LHCN-M2 (cell line): Measurements from ENCODE around the gene NME9. TPM values are rescaled to one million over a fixed set of nuclear protein-coding genes. Genes with fewer than 3 reads are reported as not detected.
"Not testable (repeated sequence)": the region's sequence is repeated elsewhere in the genome, so short reads cannot be mapped to it uniquely, and the experiment has no call there.

Source experiments
- DNase-seq: peaks from one replicate; pipeline ENCODE4 v3.0.0-alpha.2; 2012; ENCODE audit warnings: low read depth
- polyA plus RNA-seq: library from polyadenylated mRNA; unstranded; fragments of >200 nt; gene quantifications from one replicate; pipeline ENCODE4 v1.2.1, GENCODE V29; 2012; ENCODE audit warnings: missing spikeins
- total RNA-seq: library from RNA; depleted of rRNA; stranded (reverse); fragments of >200 nt; gene quantifications from 2 replicates; pipeline ENCODE4 v1.2.3, GENCODE V29; 2014; rRNA removed

Gene NME9, protein sequence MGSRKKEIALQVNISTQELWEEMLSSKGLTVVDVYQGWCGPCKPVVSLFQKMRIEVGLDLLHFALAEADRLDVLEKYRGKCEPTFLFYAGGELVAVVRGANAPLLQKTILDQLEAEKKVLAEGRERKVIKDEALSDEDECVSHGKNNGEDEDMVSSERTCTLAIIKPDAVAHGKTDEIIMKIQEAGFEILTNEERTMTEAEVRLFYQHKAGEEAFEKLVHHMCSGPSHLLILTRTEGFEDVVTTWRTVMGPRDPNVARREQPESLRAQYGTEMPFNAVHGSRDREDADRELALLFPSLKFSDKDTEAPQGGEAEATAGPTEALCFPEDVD
- total RNA-seq = not detected in 2 replicates
- 0.21 TPM for polyA plus RNA-seq

DNA sequence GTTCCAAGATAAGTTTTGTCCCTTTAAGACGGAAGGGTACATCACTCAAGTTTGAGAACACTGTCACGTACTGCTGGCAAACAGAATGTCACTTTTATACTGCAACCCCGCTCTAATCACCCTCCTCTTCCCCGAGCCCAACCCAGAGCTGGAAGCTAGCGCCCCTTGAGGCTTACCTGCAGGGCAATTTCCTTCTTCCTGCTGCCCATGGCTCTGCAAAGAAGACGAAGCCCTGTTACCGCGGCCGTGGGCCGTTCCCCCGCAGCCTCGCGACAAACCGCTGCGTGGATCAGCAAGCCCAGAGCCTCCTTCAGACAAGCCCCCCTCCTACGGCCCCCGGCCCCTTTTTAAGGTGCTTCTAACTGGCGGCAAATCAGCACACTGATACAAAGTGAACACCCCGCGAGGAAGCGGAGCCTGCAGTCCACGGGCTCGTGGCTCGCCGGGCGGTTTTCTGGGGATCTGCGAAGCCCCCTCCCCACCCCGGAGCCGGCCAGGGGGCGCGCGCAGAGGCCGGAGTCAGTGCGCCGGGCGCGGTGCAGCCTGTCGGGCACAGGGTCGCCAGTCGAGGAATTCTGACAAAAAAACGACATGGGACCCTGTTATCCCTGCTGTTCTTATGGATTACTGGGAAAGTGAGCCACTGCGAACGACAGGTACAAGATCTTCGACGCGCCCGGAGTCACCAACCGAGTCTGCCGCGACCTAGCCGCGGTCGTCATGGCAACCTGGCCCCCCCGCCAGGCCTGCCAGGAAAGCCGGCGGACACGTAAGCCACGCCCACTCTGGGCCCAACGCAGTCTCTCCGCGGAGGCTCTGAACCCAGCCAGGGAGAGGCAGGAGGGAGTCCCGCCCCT, at the start of gene NME9:
TSS of gene NME9 (minus strand) at position 725 of the 857 bp plus-strand sequence. CDS start at position 209, 516 bp downstream.
- DNase-seq = peak; percentile 57

DNA sequence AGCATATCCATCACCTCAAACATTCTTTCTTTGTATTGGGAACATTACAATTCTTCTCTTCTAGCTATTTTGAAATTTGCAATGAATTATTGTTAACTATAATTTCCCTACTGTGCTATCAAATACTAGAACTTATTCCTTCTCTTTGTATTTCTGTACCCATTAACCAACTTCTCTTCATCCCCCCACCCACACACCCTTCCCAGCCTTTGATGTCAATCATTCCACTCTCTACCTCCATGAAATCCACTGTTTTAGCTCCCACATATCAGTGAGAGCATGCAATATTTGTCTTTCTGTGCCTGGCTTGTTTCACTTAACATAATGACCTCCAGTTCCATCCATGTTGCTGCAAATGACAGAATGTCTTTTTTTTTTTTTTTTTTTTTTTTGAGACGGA, 49.3 kb upstream of the NME9 start:
- DNase-seq = no peak

- DNase-seq = no peak
Measured at GRCh38 chr3:138378331-138378730, 48.7 kb upstream of the NME9 start.

DNA sequence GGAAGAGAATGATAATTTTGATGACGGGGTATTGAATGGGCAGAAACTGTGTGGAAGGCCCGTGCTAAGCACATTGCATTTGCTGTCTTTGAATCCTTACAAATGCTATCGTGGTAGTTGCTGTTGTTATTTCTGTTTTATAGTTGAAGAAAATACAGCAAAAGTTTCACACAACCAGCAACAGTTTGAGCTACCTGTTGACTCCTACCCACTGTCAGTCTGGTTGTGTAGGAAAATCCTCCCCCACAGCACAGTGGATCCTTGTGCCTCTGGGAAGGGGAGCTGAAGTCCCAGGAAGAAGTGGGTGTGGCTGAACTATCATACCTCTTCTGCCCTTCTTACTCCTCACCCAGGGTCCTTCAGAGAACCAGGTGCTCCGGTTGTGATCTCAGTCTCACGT, 48.2 kb upstream of the NME9 start:
- DNase-seq = no peak

DNA sequence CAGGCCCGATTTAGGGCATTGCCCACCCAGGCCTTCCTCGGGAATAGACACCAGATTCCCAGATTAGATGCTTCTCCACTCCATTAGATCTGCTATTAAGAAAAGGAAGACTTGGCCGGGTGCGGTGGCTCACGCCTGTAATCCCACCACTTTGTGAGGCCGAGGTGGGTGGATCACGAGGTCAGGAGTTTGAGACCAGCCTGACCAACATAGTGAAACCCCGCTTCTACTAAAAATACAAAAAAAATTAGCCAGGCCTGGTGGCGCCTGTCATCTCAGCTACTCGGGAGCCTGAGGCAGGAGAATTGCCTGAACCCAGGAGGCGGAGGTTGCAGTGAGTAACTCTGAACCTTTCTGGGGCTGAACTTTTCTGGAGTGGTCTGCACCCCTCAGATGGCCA, 47.6 kb upstream of the NME9 start:
- not testable (repeated sequence) for DNase-seq

DNA sequence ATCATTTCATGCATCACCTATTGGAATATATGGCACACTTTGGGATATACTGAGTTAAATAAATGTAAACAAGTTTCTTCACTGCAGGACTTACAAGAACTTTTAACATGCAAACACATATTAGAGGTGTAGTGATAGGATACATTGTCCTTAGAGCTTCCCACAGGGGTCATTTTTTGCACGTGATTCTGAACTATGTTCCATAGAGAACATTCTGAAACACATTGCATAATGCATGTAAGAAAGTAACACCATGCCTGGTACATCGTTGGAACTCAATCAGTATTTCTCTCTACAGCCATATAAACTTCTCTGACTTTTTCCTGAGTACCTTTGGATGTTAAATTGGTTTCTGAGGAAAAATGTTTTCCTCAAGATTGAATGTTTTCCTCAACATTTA, 47.0 kb upstream of the NME9 start:
- no peak for DNase-seq

DNA sequence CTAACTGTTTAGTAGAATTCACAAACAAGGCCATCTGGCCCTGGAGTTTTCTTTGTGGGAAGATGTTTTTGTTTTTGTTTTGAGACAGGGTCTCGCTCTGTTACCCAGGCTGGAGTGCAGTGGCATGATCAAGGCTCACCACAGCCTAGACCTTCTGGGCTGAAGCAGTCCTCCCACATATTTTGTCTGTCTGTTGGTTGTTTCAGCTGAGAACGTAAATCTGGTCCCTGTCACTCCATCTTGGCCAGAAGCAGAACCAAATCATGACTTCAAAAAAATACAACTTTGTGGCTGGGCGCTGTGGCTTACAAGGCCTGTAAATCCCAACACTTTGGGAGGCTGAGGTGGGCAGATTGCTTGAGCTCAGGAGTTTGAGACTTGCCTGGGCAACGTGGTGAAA, 45.8 kb upstream of the NME9 start:
- DNase-seq = no peak

DNA sequence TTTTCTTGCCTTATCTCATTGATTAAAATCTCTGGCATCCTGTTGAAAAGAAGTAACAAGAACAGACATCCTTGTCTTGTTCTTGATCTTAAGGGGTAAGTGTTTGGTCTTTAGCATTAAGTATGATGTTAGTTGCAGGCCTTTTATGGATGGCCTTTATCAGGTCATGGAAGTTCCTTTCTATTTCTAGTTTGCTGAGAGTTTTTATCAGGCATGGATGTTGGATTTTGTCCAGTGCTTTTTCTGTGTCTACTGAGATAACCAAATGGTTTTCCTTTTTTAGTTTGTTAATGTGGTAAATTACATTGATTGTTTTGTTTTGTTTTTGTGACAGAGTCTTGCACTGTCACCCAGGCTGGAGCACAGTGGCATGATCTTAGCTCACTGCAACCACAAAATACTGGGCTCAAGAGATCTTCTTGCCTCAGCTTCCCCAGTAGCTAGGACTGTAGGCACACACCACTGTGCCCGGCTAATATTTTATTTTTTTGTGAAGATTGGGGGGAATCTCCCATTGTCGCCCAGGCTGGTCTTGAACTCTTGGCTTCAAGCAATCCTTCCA, 45.0 kb upstream of the NME9 start:
- no peak for DNase-seq

- DNase-seq = no peak
Measured at GRCh38 chr3:138373736-138374094, 44.1 kb upstream of the NME9 start.

DNA sequence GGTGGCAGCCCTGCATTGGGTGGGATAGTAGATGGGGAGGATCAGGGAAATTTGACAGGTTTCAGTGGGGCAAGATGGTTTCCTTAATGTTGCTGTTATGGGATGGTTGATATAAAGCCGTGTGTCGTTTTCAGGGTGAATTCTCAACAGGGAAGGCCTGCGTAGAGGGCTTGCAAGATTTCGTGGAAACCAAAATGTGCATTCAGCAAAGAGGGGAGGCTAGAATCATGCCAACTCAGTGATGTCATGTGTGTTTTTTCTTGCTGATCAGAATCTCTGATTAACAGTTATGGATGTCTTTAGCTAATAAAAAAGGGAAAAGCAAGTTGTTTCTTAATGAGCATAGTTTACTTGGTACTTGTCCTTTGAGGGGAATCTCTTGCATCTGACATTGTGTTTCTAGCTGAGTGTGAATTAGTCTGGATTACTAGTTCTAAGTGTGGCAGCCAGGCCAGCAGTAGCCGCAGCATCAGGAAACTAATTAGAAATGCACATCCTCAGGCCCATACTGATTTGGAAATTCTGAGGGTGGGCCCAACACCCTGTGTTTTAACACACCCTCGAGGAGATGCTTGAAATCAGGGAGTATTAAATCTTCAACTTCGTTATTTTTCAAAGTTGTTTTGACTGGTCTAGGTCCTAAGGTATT, 43.6 kb upstream of the NME9 start:
- no peak for DNase-seq

DNA sequence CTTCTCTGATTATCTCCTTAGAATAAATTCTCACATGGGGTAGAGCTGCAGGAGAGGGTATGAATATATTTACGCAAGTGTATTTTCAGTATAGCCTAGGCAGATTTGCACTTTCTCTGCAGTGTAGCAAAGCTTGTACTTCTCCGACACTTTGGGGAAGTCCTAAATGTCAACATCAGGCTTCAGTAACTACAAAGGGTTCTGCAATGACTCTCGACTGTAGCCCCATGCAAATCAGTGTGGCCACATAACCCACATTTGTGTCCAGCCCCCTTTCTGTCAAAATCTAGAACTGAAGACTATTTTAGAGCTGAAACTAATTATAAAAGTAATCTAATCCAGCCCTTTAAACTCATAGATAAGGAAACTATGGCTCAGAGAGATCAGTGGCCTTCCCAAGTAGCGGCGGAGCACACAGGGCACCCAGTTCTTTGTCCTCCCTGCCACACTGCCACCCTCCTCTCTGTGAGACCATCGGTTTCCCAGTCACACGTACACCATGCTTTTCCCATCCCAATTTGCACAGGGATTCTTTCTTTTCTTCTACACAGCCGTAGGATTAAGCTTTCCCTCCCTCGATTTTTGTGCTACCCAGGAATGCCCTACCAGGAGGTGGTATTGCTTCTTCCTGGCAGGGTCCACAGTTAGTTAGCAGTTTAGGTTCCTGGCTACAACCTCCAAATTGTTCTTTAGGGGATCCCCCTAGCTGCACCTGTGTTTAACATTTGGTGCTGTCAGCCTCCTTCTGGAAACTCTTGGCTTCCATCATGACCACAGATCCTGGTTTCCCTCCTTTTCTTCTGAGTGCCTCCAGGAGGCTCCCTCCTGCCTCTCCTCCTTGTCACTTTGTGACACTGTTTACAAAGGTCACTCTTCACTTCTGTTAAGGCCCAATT, 41.7 kb upstream of the NME9 start:
- no peak for DNase-seq

- DNase-seq = no peak
Measured at GRCh38 chr3:138370321-138370720, 40.7 kb upstream of the NME9 start.

- no peak for DNase-seq
Measured at GRCh38 chr3:138369151-138369900, 39.7 kb upstream of the NME9 start.

DNA sequence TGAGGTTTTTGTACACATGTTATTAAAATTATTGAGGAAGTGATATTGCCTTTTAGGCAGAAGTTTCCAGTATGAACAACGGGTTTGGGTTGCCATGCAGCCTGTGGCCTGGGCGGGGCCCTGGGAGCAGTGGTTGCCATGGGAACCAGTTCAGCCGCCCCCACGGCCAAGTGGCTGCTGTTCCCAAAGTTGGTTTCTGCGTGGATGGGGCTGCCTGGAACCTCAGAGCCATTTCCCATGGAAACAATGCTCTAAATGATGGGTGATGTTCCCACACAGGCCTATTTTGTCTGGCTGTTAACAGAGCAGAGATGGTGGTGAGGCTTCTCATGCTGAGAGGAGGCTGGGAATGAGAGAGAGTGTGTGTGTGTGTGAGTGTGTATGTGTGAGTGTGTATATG, 38.3 kb upstream of the NME9 start:
- peak; percentile 36 for DNase-seq

GRCh38 chr3:138367326-138367850, 37.7 kb upstream of the NME9 start:
- DNase-seq = no peak

DNA sequence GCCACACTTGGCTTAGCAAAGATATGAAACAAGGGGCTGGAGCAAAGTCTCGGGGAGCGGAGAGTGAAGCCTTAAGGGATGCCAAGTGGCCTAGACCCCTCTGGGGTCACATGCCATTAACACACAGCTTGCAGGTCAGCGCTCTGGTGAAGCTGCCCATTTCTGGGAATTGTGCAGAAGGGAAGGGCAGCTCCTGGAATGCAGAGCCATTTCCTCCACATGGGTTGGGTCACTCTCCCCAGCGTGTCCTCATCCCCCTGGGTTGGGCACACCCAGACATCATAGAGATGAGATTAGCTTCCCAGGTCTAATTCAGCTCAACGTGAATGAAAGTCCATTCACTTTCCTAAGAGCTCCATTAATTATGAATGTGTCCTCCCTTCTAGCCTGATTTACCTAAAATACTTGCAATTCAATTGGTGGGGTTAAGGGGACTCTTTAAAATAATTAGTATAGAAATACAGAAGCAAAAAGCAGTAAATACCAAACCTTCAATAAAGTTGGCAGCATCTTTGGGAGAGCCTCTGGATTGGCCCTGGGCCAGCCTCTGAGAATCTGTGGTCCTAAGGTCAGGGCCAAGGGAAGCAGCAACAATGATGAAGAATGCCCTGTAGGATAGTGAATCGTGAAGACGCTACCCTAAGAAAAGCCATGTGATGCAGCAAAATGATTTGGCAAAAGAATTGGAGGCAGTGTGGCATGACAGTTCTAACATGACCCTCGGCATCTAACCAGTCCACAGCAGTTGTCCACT, 36.5 kb upstream of the NME9 start:
- DNase-seq = no peak

- DNase-seq = no peak
Measured at GRCh38 chr3:138365253-138365555, 35.6 kb upstream of the NME9 start.

- DNase-seq = no peak
Measured at GRCh38 chr3:138364356-138365252, 35.0 kb upstream of the NME9 start.
